ENCODE data around the gene HYCC1. TPM values are rescaled to one million over a fixed set of nuclear protein-coding genes. Genes with fewer than 3 reads are reported as not detected.

Gene HYCC1
- total RNA-seq, 2 experiments from 2014 or later = 17.8 to 18.5 TPM

GRCh38 chr7:23011222-23011924 lies 2.6 kb downstream of the HYCC1 start:
- no peak overlapping the region for H3K4me3 Mint-ChIP-seq
- peaks cover 16% of the 10 kb centered on the region for H3K4me1 Mint-ChIP-seq (ENCODE audit: low read depth)
- no peaks in the 10 kb centered on the region for H3K27me3 Mint-ChIP-seq
- DNase-seq (no peak), ATAC-seq (no peak)
- H3K9me3 Mint-ChIP-seq = no peaks in the 10 kb centered on the region
- H3K36me3 Mint-ChIP-seq (ENCODE audit: low read depth) = no peaks in the 10 kb centered on the region
- intact Hi-C loops (cut with micrococcal nuclease) = loop anchor here (10.0 kb wide), 1 partner anchor 157 kb away; no protein-coding TSS in a partner anchor
- ChIA-PET CTCF (interaction anchor here (1.0 to 4.3 kb wide), 2 partner anchors 44 to 285 kb away, joined by 3 to 22 read pairs; partner anchors contain the start of gene IL6), POLR2A (interaction anchor here (1.3 kb wide), 1 partner anchor 17 kb away, joined by 4 read pairs; no protein-coding TSS in a partner anchor)
- H3K27ac Mint-ChIP-seq = no peak overlapping the region
- TF ChIP-seq CTCF (IDR thresholded peaks at IDR 0.05) = no peak

GRCh38 chr7:23009303-23009702 lies 4.6 kb downstream of the HYCC1 start:
- ChIA-PET POLR2A (no interaction called here), CTCF (interaction anchor here (4.3 kb wide), 1 partner anchor 46 kb away, joined by 22 read pairs; no protein-coding TSS in a partner anchor)
- Mint-ChIP-seq H3K9me3 (no peaks in the 10 kb centered on the region), H3K36me3 (ENCODE audit: low read depth) (no peaks in the 10 kb centered on the region), H3K4me1 (ENCODE audit: low read depth) (peaks cover 12% of the 10 kb centered on the region), H3K4me3 (no peak overlapping the region), H3K27me3 (no peaks in the 10 kb centered on the region), H3K27ac (no peak overlapping the region)
- TF ChIP-seq CTCF (IDR thresholded peaks at IDR 0.05) = no peak
- ATAC-seq (no peak), DNase-seq (no peak)
- intact Hi-C loops (cut with micrococcal nuclease) = no loop called here

- intact Hi-C loops (cut with micrococcal nuclease) = no loop called here
- ATAC-seq (no peak), DNase-seq (no peak)
- TF ChIP-seq CTCF (IDR thresholded peaks at IDR 0.05) = no peak
- H3K36me3 Mint-ChIP-seq (ENCODE audit: low read depth) = no peaks in the 10 kb centered on the region
- no peaks in the 10 kb centered on the region for H3K27me3 Mint-ChIP-seq
- ChIA-PET CTCF (interaction anchor here (0.9 to 1.1 kb wide), 3 partner anchors 9 to 222 kb away, joined by 3 to 4 read pairs (median 4); no protein-coding TSS in a partner anchor), POLR2A (no interaction called here)
- peaks cover 27% of the 10 kb centered on the region for H3K4me1 Mint-ChIP-seq (ENCODE audit: low read depth)
- H3K9me3 Mint-ChIP-seq = no peaks in the 10 kb centered on the region
- no peak overlapping the region for H3K4me3 Mint-ChIP-seq
- no peak overlapping the region for H3K27ac Mint-ChIP-seq
These were observed 9.7 kb downstream of the HYCC1 start for GRCh38 chr7:23004247-23004520.

GRCh38 chr7:23003505-23004246 lies 10.3 kb downstream of the HYCC1 start:
- H3K9me3 Mint-ChIP-seq = no peaks in the 10 kb centered on the region
- CTCF ChIA-PET = interaction anchor here (0.9 to 1.4 kb wide), 5 partner anchors 9 to 221 kb away, joined by 3 to 5 read pairs (median 4); no protein-coding TSS in a partner anchor
- H3K36me3 Mint-ChIP-seq (ENCODE audit: low read depth) = no peaks in the 10 kb centered on the region
- H3K4me1 Mint-ChIP-seq (ENCODE audit: low read depth) = peaks cover 27% of the 10 kb centered on the region
- POLR2A ChIA-PET = no interaction called here
- no peak overlapping the region for H3K27ac Mint-ChIP-seq
- no peak for DNase-seq
- ATAC-seq = no peak
- intact Hi-C loops (cut with micrococcal nuclease) = no loop called here
- no peak for TF ChIP-seq CTCF (IDR thresholded peaks at IDR 0.05)
- H3K4me3 Mint-ChIP-seq = no peak overlapping the region
- no peaks in the 10 kb centered on the region for H3K27me3 Mint-ChIP-seq

- no peaks in the 10 kb centered on the region for H3K9me3 Mint-ChIP-seq
- no peaks in the 10 kb centered on the region for H3K27me3 Mint-ChIP-seq
- intact Hi-C loops (cut with micrococcal nuclease) = no loop called here
- H3K36me3 Mint-ChIP-seq (ENCODE audit: low read depth) = no peaks in the 10 kb centered on the region
- CTCF ChIA-PET = interaction anchor here (1.4 kb wide), 2 partner anchors 9 to 53 kb away, joined by 4 to 5 read pairs; no protein-coding TSS in a partner anchor
- H3K4me3 Mint-ChIP-seq = no peak overlapping the region
- TF ChIP-seq CTCF (IDR thresholded peaks at IDR 0.05) = no peak
- POLR2A ChIA-PET = interaction anchor here (0.7 kb wide), 1 partner anchor 11 kb away, joined by 3 read pairs; no protein-coding TSS in a partner anchor
- H3K27ac Mint-ChIP-seq = no peak overlapping the region
- DNase-seq (no peak), ATAC-seq (no peak)
- H3K4me1 Mint-ChIP-seq (ENCODE audit: low read depth) = peaks cover 24% of the 10 kb centered on the region
These were observed 11.2 kb downstream of the HYCC1 start for GRCh38 chr7:23002698-23003097.

Data from activated CD8-positive, alpha-beta T cell treated with anti-CD3 and anti-CD28 coated beads for 36 hours (primary cell).